Measurements from ENCODE around the gene PAQR6.

Gene PAQR6

DNA sequence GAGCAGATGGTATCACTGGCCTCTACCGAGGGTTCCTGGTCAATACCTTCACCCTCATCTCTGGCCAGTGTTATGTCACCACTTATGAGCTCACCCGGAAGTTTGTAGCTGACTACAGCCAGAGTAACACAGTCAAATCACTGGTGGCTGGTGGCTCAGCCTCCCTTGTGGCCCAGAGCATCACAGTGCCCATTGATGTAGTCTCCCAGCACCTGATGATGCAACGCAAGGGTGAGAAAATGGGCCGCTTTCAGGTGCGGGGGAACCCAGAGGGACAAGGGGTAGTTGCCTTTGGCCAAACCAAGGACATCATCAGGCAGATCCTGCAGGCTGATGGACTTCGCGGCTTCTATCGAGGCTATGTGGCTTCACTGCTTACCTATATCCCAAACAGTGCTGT is 47.8 kb downstream of the PAQR6 start:
- Histone ChIP-seq H3K4me3 (ENCODE audit: low read length) (no peak overlapping the region), H3K9me2 (replicated peaks; ENCODE audit: insufficient read depth, low read length) (no peaks in the 10 kb centered on the region), H2AFZ (ENCODE audit: low read length) (no peak overlapping the region), H3K27ac (ENCODE audit: low read length) (no peak overlapping the region), H3K9ac (ENCODE audit: low read length) (no peak overlapping the region), H3F3A (ENCODE audit: insufficient read depth, low read length) (no peaks in the 10 kb centered on the region), H3K9me3 (replicated peaks; ENCODE audit: insufficient read depth, low read length) (no peaks in the 10 kb centered on the region), H3K27me3 (replicated peaks; ENCODE audit: insufficient read depth, low read length) (no peaks in the 10 kb centered on the region), H4K20me1 (ENCODE audit: insufficient read depth, low read length) (no peaks in the 10 kb centered on the region), H3K4me2 (ENCODE audit: low read depth, low read length) (no peak overlapping the region), H3K79me2 (ENCODE audit: low read length) (peaks cover 93% of the 10 kb centered on the region), H3K36me3 (replicated peaks; ENCODE audit: insufficient read depth, low read length) (peaks cover 9% of the 10 kb centered on the region; the same call in 1 of the 2 replicates), H3K4me1 (ENCODE audit: low read length) (peaks cover 8% of the 10 kb centered on the region; the same call in 1 of the 2 replicates)
- no peak for DNase-seq
- TF ChIP-seq, protein P1, sequence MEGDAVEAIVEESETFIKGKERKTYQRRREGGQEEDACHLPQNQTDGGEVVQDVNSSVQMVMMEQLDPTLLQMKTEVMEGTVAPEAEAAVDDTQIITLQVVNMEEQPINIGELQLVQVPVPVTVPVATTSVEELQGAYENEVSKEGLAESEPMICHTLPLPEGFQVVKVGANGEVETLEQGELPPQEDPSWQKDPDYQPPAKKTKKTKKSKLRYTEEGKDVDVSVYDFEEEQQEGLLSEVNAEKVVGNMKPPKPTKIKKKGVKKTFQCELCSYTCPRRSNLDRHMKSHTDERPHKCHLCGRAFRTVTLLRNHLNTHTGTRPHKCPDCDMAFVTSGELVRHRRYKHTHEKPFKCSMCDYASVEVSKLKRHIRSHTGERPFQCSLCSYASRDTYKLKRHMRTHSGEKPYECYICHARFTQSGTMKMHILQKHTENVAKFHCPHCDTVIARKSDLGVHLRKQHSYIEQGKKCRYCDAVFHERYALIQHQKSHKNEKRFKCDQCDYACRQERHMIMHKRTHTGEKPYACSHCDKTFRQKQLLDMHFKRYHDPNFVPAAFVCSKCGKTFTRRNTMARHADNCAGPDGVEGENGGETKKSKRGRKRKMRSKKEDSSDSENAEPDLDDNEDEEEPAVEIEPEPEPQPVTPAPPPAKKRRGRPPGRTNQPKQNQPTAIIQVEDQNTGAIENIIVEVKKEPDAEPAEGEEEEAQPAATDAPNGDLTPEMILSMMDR (IDR thresholded peaks at IDR 0.05; ENCODE audit: low read length): no peak
- no peak for TF ChIP-seq EZH2 (optimal IDR thresholded peaks at IDR 0.05; ENCODE audit: low read depth, low read length)
- TF ChIP-seq EZH2phosphoT487 (IDR thresholded peaks at IDR 0.05; ENCODE audit: low read length): no peak

DNA sequence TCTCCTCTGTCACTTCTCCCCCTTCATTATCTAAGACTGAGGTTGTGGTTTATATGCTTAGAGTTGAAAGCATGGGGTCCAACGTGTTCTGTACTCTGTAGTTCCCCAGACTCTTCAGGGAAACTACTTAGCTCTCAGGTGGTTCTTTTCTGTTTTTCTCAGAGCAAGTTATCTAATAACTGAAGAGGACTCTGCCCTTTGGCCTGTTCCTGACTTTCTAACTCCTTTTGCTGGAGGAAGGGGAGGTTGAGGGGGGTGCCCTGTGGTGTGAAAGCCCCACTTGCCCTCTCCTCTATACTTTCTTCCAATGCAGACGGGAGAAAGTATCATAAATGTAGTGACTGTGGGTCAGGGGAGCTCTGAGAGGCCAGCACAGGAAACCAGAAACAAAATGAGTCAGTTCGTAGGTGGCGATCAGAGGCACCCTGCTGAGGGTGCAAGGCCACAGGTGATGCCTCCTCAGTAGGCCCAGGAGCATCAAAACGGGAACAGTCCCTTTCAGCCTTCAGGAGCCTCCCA is 49.0 kb downstream of the PAQR6 start:
- Histone ChIP-seq H4K20me1 (ENCODE audit: insufficient read depth, low read length) (no peaks in the 10 kb centered on the region), H3F3A (ENCODE audit: insufficient read depth, low read length) (no peaks in the 10 kb centered on the region), H3K36me3 (replicated peaks; ENCODE audit: insufficient read depth, low read length) (peaks cover 9% of the 10 kb centered on the region; the same call in 1 of the 2 replicates), H3K9me3 (replicated peaks; ENCODE audit: insufficient read depth, low read length) (no peaks in the 10 kb centered on the region), H3K4me2 (ENCODE audit: low read depth, low read length) (no peak overlapping the region), H3K27ac (ENCODE audit: low read length) (no peak overlapping the region), H3K9me2 (replicated peaks; ENCODE audit: insufficient read depth, low read length) (no peaks in the 10 kb centered on the region), H3K4me1 (ENCODE audit: low read length) (peaks cover 13% of the 10 kb centered on the region), H3K27me3 (replicated peaks; ENCODE audit: insufficient read depth, low read length) (no peaks in the 10 kb centered on the region), H2AFZ (ENCODE audit: low read length) (no peak overlapping the region), H3K79me2 (ENCODE audit: low read length) (peaks cover 95% of the 10 kb centered on the region), H3K9ac (ENCODE audit: low read length) (no peak overlapping the region), H3K4me3 (ENCODE audit: low read length) (no peak overlapping the region)
- TF ChIP-seq, protein P1 (IDR thresholded peaks at IDR 0.05; ENCODE audit: low read length): no peak
- TF ChIP-seq EZH2phosphoT487 (IDR thresholded peaks at IDR 0.05; ENCODE audit: low read length) (no peak), EZH2 (optimal IDR thresholded peaks at IDR 0.05; ENCODE audit: low read depth, low read length) (no peak)
- no peak for DNase-seq

DNA sequence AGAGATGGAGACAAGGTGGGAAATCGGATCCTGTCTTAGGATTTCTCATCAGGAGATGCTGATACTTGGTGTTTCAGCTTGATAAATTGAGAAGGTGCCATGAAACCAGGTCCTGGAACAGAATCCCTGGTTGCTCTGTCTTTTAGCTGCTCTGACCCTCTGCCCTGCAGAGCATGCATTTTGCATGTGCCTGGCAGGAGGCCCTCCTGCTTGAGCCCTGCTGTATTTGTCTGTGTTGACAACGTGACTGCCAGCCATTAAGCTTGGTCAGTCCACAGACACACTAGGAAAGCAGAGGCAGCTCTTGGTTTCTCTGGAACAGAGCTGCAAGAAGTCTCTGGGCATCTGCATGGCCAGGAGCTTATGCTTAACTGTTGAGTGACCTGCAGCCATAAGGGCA is 51.4 kb downstream of the PAQR6 start:
- Histone ChIP-seq H3K9me2 (replicated peaks; ENCODE audit: insufficient read depth, low read length) (no peaks in the 10 kb centered on the region), H3K27me3 (replicated peaks; ENCODE audit: insufficient read depth, low read length) (no peaks in the 10 kb centered on the region), H3K9ac (ENCODE audit: low read length) (no peak overlapping the region), H4K20me1 (ENCODE audit: insufficient read depth, low read length) (no peaks in the 10 kb centered on the region), H3K9me3 (replicated peaks; ENCODE audit: insufficient read depth, low read length) (no peaks in the 10 kb centered on the region), H3F3A (ENCODE audit: insufficient read depth, low read length) (peaks cover 13% of the 10 kb centered on the region), H3K79me2 (ENCODE audit: low read length) (peaks cover 81% of the 10 kb centered on the region), H3K36me3 (replicated peaks; ENCODE audit: insufficient read depth, low read length) (peaks cover 9% of the 10 kb centered on the region; the same call in 1 of the 2 replicates), H3K4me3 (ENCODE audit: low read length) (no peak overlapping the region), H3K27ac (ENCODE audit: low read length) (no peak overlapping the region), H3K4me1 (ENCODE audit: low read length) (peaks cover 17% of the 10 kb centered on the region), H3K4me2 (ENCODE audit: low read depth, low read length) (no peak overlapping the region), H2AFZ (ENCODE audit: low read length) (no peak overlapping the region)
- DNase-seq: no peak
- TF ChIP-seq EZH2 (optimal IDR thresholded peaks at IDR 0.05; ENCODE audit: low read depth, low read length): no peak
- no peak for TF ChIP-seq EZH2phosphoT487 (IDR thresholded peaks at IDR 0.05; ENCODE audit: low read length)
- TF ChIP-seq, protein P1 (IDR thresholded peaks at IDR 0.05; ENCODE audit: low read length): no peak
